ENCODE data around the gene MGAT4D.
A peak's percentile ranks its signal among the peaks of the same experiment; 100 is the strongest.
"Not testable (repeated sequence)": the region's sequence is repeated elsewhere in the genome, so short reads cannot be mapped to it uniquely, and the experiment has no call there.

MGAT4D gene

DNA sequence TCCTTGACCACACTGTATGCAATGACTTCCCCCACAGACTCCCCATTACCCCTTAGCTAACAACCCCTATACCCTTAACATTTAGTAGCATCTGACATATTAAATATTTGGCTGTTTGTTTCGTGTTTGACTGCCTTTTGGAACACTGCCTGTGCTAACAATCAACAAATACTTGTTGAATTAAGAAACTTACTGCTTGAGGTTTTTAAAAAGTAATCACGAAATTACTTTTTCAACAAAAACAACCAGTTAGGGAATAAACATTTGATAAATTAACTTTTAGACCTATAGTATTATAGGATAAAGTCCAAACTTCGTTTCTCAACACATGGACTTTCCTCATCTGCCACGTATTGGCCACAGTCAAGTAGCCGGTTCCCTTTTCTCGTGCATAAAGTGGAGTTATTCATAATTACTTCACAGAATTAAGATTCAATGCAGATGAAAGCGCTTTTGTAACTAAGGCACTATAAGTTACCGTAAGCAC, 25.3 kb upstream of the MGAT4D start:
- no peak overlapping the region for H3K4me3 ChIP-seq (IDR thresholded peaks at IDR 0.05; ENCODE audit: insufficient read depth, low read depth, low read length)
- peak overlapping the region; percentile 37; the same call in 1 of the 2 replicates for H3K4me2 ChIP-seq
- peaks cover 11% of the 10 kb centered on the region for H3K4me1 ChIP-seq (ENCODE audit: low read depth, poor library complexity, severe bottlenecking)
- no peak overlapping the region for H3K27ac ChIP-seq
- no peaks in the 10 kb centered on the region for H4K20me1 ChIP-seq (ENCODE audit: insufficient read depth)
- TF ChIP-seq, protein P1, sequence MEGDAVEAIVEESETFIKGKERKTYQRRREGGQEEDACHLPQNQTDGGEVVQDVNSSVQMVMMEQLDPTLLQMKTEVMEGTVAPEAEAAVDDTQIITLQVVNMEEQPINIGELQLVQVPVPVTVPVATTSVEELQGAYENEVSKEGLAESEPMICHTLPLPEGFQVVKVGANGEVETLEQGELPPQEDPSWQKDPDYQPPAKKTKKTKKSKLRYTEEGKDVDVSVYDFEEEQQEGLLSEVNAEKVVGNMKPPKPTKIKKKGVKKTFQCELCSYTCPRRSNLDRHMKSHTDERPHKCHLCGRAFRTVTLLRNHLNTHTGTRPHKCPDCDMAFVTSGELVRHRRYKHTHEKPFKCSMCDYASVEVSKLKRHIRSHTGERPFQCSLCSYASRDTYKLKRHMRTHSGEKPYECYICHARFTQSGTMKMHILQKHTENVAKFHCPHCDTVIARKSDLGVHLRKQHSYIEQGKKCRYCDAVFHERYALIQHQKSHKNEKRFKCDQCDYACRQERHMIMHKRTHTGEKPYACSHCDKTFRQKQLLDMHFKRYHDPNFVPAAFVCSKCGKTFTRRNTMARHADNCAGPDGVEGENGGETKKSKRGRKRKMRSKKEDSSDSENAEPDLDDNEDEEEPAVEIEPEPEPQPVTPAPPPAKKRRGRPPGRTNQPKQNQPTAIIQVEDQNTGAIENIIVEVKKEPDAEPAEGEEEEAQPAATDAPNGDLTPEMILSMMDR (conservative IDR thresholded peaks at IDR 0.05; ENCODE audit: low read depth, low read length) = no peak
- H3K79me2 ChIP-seq (ENCODE audit: insufficient read depth, low read depth) = no peaks in the 10 kb centered on the region; the same call in 1 of the 2 replicates
- no peak overlapping the region for H3K9ac ChIP-seq
- no peaks in the 10 kb centered on the region for H3K36me3 ChIP-seq (ENCODE audit: insufficient read depth)
- H3K27me3 ChIP-seq (ENCODE audit: insufficient read depth, low read depth) = no peaks in the 10 kb centered on the region
- H2AFZ ChIP-seq (ENCODE audit: low read depth) = peak overlapping the region; percentile 80

DNA sequence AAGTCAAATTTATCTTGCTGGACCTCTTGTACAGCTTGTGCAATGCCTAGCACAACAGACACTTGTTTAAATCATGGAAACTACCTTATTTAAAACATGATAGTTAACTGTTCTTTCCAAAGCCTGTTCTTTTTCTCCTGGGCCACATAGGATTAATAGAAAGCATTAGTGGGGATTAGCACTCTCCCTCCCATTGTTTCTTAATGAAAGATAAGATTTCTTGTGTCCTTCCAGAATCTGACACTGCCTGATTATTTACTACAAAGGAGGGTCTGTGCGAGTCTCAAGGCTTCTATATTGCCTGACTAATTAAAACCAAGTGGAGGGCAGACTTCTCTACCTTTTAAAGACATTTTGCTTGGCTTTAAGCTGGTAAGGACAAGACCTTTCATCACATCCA, 17.3 kb upstream of the MGAT4D start:
- Histone ChIP-seq H3K4me2 (no peak overlapping the region), H3K9ac (no peak overlapping the region), H4K20me1 (ENCODE audit: insufficient read depth) (no peaks in the 10 kb centered on the region), H3K27ac (no peak overlapping the region), H3K27me3 (ENCODE audit: insufficient read depth, low read depth) (no peaks in the 10 kb centered on the region), H3K4me1 (ENCODE audit: low read depth, poor library complexity, severe bottlenecking) (no peaks in the 10 kb centered on the region), H2AFZ (ENCODE audit: low read depth) (no peak overlapping the region), H3K36me3 (ENCODE audit: insufficient read depth) (no peaks in the 10 kb centered on the region), H3K4me3 (IDR thresholded peaks at IDR 0.05; ENCODE audit: insufficient read depth, low read depth, low read length) (no peak overlapping the region), H3K79me2 (ENCODE audit: insufficient read depth, low read depth) (no peaks in the 10 kb centered on the region)
- TF ChIP-seq, protein P1 (conservative IDR thresholded peaks at IDR 0.05; ENCODE audit: low read depth, low read length) = no peak

DNA sequence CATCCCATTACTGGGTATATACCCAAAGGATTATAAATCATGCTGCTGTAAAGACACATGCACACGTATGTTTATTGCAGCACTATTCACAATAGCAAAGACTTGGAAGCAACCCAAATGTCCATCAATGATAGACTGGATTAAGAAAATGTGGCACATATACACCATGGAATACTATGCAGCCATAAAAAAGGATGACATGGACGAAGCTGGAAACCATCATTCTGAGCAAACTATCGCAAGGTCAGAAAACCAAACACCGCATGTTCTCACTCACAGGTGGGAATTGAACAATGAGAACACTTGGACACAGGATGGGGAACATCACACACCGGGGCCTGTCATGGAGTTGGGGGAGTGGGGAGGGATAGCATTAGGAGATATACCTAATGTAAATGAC, 15.7 kb upstream of the MGAT4D start:
- H3K4me3 ChIP-seq (IDR thresholded peaks at IDR 0.05; ENCODE audit: insufficient read depth, low read depth, low read length); H3K9ac ChIP-seq; H3K27ac ChIP-seq; H2AFZ ChIP-seq (ENCODE audit: low read depth); H3K36me3 ChIP-seq (ENCODE audit: insufficient read depth); H3K4me1 ChIP-seq (ENCODE audit: low read depth, poor library complexity, severe bottlenecking); H3K79me2 ChIP-seq (ENCODE audit: insufficient read depth, low read depth); H3K4me2 ChIP-seq; H3K27me3 ChIP-seq (ENCODE audit: insufficient read depth, low read depth); H4K20me1 ChIP-seq (ENCODE audit: insufficient read depth): not testable (repeated sequence)

DNA sequence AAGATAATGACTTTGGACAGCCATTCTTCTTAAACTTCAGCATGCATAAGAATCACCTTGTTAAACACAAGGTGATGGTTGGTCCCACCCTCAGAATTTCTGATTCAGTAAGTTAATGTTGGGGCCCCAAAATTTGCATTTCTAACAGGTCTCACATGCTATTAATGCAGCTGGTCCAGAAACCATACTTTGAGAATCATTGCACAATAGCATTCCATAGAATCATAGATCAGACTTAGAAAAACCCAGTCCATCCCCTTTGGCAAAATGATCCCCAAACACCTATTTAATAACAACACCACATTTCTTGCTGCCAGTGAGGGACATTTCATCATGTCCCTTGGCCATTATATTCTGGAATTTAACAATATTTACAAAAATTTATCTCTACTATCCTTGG, 6.2 kb upstream of the MGAT4D start:
- TF ChIP-seq, protein P1 (conservative IDR thresholded peaks at IDR 0.05; ENCODE audit: low read depth, low read length) = no peak

DNA sequence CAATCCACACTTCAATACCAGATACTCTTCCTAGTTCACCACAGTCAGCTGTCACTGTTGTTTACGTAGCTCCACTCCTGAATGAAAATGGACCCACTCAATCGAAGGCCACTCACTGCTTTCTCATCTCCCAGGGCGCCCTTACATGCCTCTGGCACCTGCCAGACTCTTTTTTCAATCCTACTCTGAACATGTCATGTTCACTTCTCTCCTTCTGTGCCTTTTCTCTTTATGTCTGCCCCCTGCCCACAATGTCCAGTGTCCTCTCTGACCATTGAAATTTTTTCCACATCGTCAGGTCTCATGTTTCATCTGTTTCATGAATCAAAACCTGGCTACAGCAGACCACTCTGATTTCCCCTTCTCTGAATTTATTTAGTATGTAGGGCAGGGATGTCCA, 1.3 kb upstream of the MGAT4D start:
- Histone ChIP-seq H3K79me2 (ENCODE audit: insufficient read depth, low read depth) (no peaks in the 10 kb centered on the region), H3K4me3 (IDR thresholded peaks at IDR 0.05; ENCODE audit: insufficient read depth, low read depth, low read length) (no peak overlapping the region), H3K4me1 (ENCODE audit: low read depth, poor library complexity, severe bottlenecking) (no peaks in the 10 kb centered on the region), H3K4me2 (no peak overlapping the region), H2AFZ (ENCODE audit: low read depth) (no peak overlapping the region), H3K36me3 (ENCODE audit: insufficient read depth) (no peaks in the 10 kb centered on the region), H3K27ac (no peak overlapping the region), H4K20me1 (ENCODE audit: insufficient read depth) (no peaks in the 10 kb centered on the region), H3K27me3 (ENCODE audit: insufficient read depth, low read depth) (no peaks in the 10 kb centered on the region), H3K9ac (no peak overlapping the region)
- TF ChIP-seq, protein P1 (conservative IDR thresholded peaks at IDR 0.05; ENCODE audit: low read depth, low read length) = no peak

More for the DNA sequence above, 6.2 kb upstream of the MGAT4D start:
- Histone ChIP-seq H3K4me2 (no peak overlapping the region), H3K4me1 (ENCODE audit: low read depth, poor library complexity, severe bottlenecking) (no peaks in the 10 kb centered on the region), H3K4me3 (IDR thresholded peaks at IDR 0.05; ENCODE audit: insufficient read depth, low read depth, low read length) (no peak overlapping the region), H3K9ac (no peak overlapping the region), H3K27me3 (ENCODE audit: insufficient read depth, low read depth) (no peaks in the 10 kb centered on the region), H3K27ac (no peak overlapping the region), H4K20me1 (ENCODE audit: insufficient read depth) (no peaks in the 10 kb centered on the region), H3K79me2 (ENCODE audit: insufficient read depth, low read depth) (no peaks in the 10 kb centered on the region), H2AFZ (ENCODE audit: low read depth) (no peak overlapping the region), H3K36me3 (ENCODE audit: insufficient read depth) (no peaks in the 10 kb centered on the region)

Measured in KMS-11 (cell line).